NCI-H748 treated with DMSO at 0.1 percent for 48 hours (cell line): ENCODE results near the gene VPS18.

Experiments used
- DNase-seq: peaks from one replicate; lab custom pipeline; 2025; lab: John Stamatoyannopoulos, UW

VPS18 gene

GRCh38 chr15:40902605-40903561 is 8.6 kb downstream of the VPS18 start:
- no peak for DNase-seq

GRCh38 chr15:40904552-40905201 is 10.4 kb downstream of the VPS18 start:
- DNase-seq, result no peak

- peak; percentile 58 for DNase-seq
Measured at GRCh38 chr15:40906091-40906990, 12.1 kb downstream of the VPS18 start.

- DNase-seq, result no peak
Measured at GRCh38 chr15:40906991-40907802, 12.9 kb downstream of the VPS18 start.

- DNase-seq, result no peak
Measured at GRCh38 chr15:40908095-40908494, 13.8 kb downstream of the VPS18 start.

GRCh38 chr15:40909662-40910630 is 15.7 kb downstream of the VPS18 start:
- DNase-seq, result no peak

- DNase-seq, result no peak
Measured at GRCh38 chr15:40911141-40911540, 16.9 kb downstream of the VPS18 start.

- no peak for DNase-seq
Measured at GRCh38 chr15:40911693-40912092, 17.4 kb downstream of the VPS18 start.

- no peak for DNase-seq
Measured at GRCh38 chr15:40912478-40912877, 18.2 kb downstream of the VPS18 start.

GRCh38 chr15:40914013-40914412 is 19.8 kb downstream of the VPS18 start:
- no peak for DNase-seq

- no peak for DNase-seq
Measured at GRCh38 chr15:40914486-40914885, 20.2 kb downstream of the VPS18 start.

GRCh38 chr15:40915116-40915661 is 20.9 kb downstream of the VPS18 start:
- no peak for DNase-seq

GRCh38 chr15:40915679-40916078 is 21.4 kb downstream of the VPS18 start:
- no peak for DNase-seq

GRCh38 chr15:40917585-40917984 is 23.3 kb downstream of the VPS18 start:
- DNase-seq, result no peak

GRCh38 chr15:40918146-40918798 is 24.0 kb downstream of the VPS18 start:
- DNase-seq, result peak; percentile 27

- DNase-seq, result no peak
Measured at GRCh38 chr15:40918799-40919392, 24.6 kb downstream of the VPS18 start.

- no peak for DNase-seq
Measured at GRCh38 chr15:40921949-40922607, 27.8 kb downstream of the VPS18 start.

- DNase-seq, result no peak
Measured at GRCh38 chr15:40922608-40923005, 28.4 kb downstream of the VPS18 start.
